Thyroid gland (tissue), 4 donors: Measurements from ENCODE around the gene USP21.

Experiments used
- POLR2A ChIP-seq, 2 donors: fragments of 450-650 bp; IDR thresholded peaks; one replicate each; pipeline ENCODE4 v1.6.1; 2017; ENCODE audit warnings: antibody characterized with exemption in 2 of 2, mild to moderate bottlenecking in 2 of 2, moderate library complexity in 1 of 2
- TF ChIP-seq, protein P1 (sequence below), 6 experiments: fragments of 200-600 bp in 3 of 6; fragments of 450-650 bp in 3 of 6; sonication (generic) in 3 of 6; IDR thresholded peaks; one replicate each; pipeline ENCODE4 v1.5.1; 2016 to 2019; ENCODE audit warnings: antibody characterized with exemption in 6 of 6, mild to moderate bottlenecking in 2 of 6, inconsistent platforms in 1 of 6, moderate library complexity in 1 of 6

GRCh38 chr1:161200992-161201835 is 41.9 kb downstream of the USP21 start:
- TF ChIP-seq, protein P1, sequence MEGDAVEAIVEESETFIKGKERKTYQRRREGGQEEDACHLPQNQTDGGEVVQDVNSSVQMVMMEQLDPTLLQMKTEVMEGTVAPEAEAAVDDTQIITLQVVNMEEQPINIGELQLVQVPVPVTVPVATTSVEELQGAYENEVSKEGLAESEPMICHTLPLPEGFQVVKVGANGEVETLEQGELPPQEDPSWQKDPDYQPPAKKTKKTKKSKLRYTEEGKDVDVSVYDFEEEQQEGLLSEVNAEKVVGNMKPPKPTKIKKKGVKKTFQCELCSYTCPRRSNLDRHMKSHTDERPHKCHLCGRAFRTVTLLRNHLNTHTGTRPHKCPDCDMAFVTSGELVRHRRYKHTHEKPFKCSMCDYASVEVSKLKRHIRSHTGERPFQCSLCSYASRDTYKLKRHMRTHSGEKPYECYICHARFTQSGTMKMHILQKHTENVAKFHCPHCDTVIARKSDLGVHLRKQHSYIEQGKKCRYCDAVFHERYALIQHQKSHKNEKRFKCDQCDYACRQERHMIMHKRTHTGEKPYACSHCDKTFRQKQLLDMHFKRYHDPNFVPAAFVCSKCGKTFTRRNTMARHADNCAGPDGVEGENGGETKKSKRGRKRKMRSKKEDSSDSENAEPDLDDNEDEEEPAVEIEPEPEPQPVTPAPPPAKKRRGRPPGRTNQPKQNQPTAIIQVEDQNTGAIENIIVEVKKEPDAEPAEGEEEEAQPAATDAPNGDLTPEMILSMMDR (IDR thresholded peaks at IDR 0.05) = no peak
- no peak for TF ChIP-seq POLR2A (IDR thresholded peaks at IDR 0.05)
